Fibroblast of mammary gland (primary cell): ENCODE results near the gene TCHP.
"Not testable (repeated sequence)": the region's sequence is repeated elsewhere in the genome, so short reads cannot be mapped to it uniquely, and the experiment has no call there.

Source experiments
- DNase-seq: peaks from one replicate; pipeline ENCODE4 v3.0.0-alpha.2; 2010; ENCODE audit warnings: low read depth
- H3K4me3 ChIP-seq: 2 replicates; pipeline ENCODE4 v1.5.1; 2011; ENCODE audit warnings: low read depth, mild to moderate bottlenecking, low read length, moderate library complexity; ENCODE audit not compliant: control insufficient read depth
- CTCF ChIP-seq: conservative IDR thresholded peaks from 2 replicates; pipeline ENCODE4 v1.5.1; 2011; ENCODE audit warnings: low read depth, low read length, inconsistent platforms; ENCODE audit not compliant: control insufficient read depth, insufficient read depth

The TCHP gene

GRCh38 chr12:109927622-109928021 is 27.5 kb downstream of the TCHP start:
- TF ChIP-seq CTCF, result peak; percentile 86
- H3K4me3 ChIP-seq, result no peak overlapping the region
- peak; percentile 53 for DNase-seq

GRCh38 chr12:109928058-109928656 is 28.1 kb downstream of the TCHP start:
- no peak overlapping the region for H3K4me3 ChIP-seq
- DNase-seq, result no peak
- no peak for TF ChIP-seq CTCF

GRCh38 chr12:109929326-109929725 is 29.3 kb downstream of the TCHP start:
- H3K4me3 ChIP-seq, DNase-seq: not testable (repeated sequence)

GRCh38 chr12:109930028-109930800 is 30.1 kb downstream of the TCHP start:
- no peak for TF ChIP-seq CTCF
- no peak overlapping the region for H3K4me3 ChIP-seq
- no peak for DNase-seq

- DNase-seq, result no peak
- TF ChIP-seq CTCF, result no peak
- H3K4me3 ChIP-seq, result no peak overlapping the region
Observed at GRCh38 chr12:109931143-109931542, 31.1 kb downstream of the TCHP start.

- no peak for TF ChIP-seq CTCF
- H3K4me3 ChIP-seq, result no peak overlapping the region
- no peak for DNase-seq
Observed at GRCh38 chr12:109932878-109933503, 32.9 kb downstream of the TCHP start.

- no peak for DNase-seq
Observed at GRCh38 chr12:109934026-109934425, 34.0 kb downstream of the TCHP start.

More at GRCh38 chr12:109934026-109934425, 34.0 kb downstream of the TCHP start:
- TF ChIP-seq CTCF, result peak; percentile 46
- no peak overlapping the region for H3K4me3 ChIP-seq
